PFSK-1 (cell line): Measurements from ENCODE around the gene STIL.

ENCODE experiments used
- FOXP2 ChIP-seq: optimal IDR thresholded peaks from 2 replicates; pipeline ENCODE3; 2011; ENCODE audit warnings: borderline replicate concordance, control low read depth, inconsistent platforms; ENCODE audit not compliant: insufficient read depth; ENCODE audit errors: extremely low read length, extremely low read depth
- POLR2AphosphoS5 ChIP-seq: IDR thresholded peaks from 2 replicates; pipeline ENCODE4 v1.6.1; 2012; ENCODE audit warnings: low read depth, mild to moderate bottlenecking, control low read depth, low read length, moderate library complexity
- SIN3A ChIP-seq: IDR thresholded peaks from 2 replicates; pipeline ENCODE4 v1.6.1; 2012; ENCODE audit warnings: mild to moderate bottlenecking, low read length, moderate library complexity, borderline replicate concordance; ENCODE audit not compliant: insufficient read depth
- TAF1 ChIP-seq: IDR thresholded peaks from 2 replicates; pipeline ENCODE4 v1.6.1; 2012; ENCODE audit warnings: low read length, control low read depth, borderline replicate concordance; ENCODE audit not compliant: insufficient read depth
- TF ChIP-seq, protein P1 (sequence below), 2 experiments: IDR thresholded peaks; 2 replicates each; pipeline versions ENCODE4 v1.6.1 to v1.8.0; 2011 to 2012; ENCODE audit warnings: low read depth in 2 of 2, low read length in 2 of 2, control low read depth in 1 of 2, inconsistent platforms in 1 of 2, mild to moderate bottlenecking in 1 of 2, moderate library complexity in 1 of 2; ENCODE audit not compliant: insufficient read depth in 1 of 2

Gene STIL

DNA sequence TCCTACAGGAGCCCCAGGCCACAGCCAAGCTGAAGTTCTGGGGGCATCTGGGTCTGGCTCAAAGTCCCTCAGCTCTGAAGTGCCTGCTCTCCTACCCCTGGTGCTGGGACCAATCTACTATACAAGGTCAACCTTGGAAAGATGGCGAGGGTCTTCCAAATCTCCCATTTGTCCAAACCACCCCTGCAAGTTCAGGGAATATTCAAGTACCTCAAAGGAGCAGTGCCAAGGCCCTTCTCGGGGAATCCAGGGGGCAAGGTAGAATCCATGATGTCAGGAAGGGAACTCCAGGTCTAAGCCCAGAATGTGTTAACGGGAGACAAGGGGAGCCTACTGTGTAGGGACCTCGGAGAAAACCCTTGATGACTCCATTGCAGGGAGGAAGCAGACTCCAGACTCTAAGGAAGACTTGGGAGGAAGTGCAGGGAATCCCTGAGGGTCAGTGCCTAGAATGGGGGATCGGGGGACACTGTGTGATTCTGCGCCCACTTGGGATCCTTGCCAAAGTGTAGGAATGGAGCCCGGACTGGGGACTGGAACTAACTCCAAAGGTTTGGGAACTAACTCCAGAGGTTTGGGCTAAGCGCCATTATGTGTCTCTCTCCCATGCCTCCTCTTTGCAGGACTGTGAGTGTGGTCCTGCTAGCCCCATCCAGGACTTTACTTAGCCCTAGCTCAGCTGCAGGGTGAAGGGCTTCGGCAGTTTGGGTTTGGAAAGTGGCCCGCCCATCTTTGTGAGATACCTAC, 90.6 kb downstream of the STIL start:
- TF ChIP-seq FOXP2: no peak
- TF ChIP-seq POLR2AphosphoS5: no peak
- TF ChIP-seq, protein P1, sequence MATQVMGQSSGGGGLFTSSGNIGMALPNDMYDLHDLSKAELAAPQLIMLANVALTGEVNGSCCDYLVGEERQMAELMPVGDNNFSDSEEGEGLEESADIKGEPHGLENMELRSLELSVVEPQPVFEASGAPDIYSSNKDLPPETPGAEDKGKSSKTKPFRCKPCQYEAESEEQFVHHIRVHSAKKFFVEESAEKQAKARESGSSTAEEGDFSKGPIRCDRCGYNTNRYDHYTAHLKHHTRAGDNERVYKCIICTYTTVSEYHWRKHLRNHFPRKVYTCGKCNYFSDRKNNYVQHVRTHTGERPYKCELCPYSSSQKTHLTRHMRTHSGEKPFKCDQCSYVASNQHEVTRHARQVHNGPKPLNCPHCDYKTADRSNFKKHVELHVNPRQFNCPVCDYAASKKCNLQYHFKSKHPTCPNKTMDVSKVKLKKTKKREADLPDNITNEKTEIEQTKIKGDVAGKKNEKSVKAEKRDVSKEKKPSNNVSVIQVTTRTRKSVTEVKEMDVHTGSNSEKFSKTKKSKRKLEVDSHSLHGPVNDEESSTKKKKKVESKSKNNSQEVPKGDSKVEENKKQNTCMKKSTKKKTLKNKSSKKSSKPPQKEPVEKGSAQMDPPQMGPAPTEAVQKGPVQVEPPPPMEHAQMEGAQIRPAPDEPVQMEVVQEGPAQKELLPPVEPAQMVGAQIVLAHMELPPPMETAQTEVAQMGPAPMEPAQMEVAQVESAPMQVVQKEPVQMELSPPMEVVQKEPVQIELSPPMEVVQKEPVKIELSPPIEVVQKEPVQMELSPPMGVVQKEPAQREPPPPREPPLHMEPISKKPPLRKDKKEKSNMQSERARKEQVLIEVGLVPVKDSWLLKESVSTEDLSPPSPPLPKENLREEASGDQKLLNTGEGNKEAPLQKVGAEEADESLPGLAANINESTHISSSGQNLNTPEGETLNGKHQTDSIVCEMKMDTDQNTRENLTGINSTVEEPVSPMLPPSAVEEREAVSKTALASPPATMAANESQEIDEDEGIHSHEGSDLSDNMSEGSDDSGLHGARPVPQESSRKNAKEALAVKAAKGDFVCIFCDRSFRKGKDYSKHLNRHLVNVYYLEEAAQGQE (IDR thresholded peaks at IDR 0.05; ENCODE audit: insufficient read depth in 1 of 2, low read depth in 2 of 2, low read length in 2 of 2): no peak
- TF ChIP-seq TAF1: no peak
- no peak for TF ChIP-seq SIN3A

DNA sequence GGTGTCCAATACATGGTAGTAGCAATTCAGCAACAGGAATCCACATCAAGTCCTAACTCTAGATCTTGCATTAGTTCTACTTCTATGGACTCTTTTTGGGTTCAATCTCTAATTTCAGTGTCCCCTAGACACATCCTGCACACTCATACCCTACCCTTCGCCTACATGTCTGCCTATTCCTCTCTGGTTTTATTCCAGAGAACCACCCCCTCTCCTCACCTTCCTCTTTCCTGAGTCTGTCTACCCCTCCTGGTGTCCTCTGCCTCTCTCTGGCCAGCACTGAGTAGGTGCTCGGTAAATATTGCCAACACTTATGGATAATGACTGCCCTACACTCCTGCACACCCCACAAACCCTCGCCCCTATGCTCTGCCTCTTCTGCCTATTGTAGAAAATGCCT, 91.5 kb downstream of the STIL start:
- TF ChIP-seq SIN3A (no peak), POLR2AphosphoS5 (no peak), TAF1 (no peak), FOXP2 (no peak)
- TF ChIP-seq, protein P1 (IDR thresholded peaks at IDR 0.05; ENCODE audit: insufficient read depth in 1 of 2, low read depth in 2 of 2, low read length in 2 of 2): no peak

DNA sequence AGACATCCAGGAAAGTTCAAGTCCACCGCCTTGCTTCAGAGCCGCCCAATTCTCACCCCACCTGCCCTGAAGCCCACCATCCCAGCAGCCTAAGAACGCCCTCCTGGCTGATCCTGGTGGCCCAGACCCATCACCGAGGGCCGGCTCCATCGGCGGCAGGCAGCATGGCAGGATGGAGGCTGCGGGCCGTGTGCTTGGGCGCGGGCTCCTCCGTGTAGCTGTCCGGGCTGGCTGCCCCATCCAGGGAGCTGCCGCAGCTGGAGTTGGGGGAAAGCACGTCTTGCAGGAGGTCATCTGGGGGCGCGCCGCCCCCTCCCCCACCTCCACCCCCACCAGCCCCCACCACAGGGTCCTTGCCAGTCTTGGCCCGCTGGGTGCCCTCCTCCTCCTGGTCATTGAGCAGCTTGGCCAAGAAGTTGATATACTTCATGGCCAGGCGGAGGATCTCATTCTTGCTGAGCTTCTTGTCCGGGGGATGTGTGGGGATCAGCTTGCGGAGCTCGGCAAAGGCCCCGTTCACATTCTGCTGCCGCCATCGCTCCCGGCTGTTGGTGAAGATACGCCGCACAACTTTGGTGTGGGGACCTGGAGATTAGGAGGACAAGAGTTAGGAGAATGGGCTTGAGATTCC, 94.2 kb downstream of the STIL start:
- TF ChIP-seq POLR2AphosphoS5 (no peak), SIN3A (no peak), TAF1 (no peak), FOXP2 (no peak)
- TF ChIP-seq, protein P1 (IDR thresholded peaks at IDR 0.05; ENCODE audit: insufficient read depth in 1 of 2, low read depth in 2 of 2, low read length in 2 of 2): no peak

DNA sequence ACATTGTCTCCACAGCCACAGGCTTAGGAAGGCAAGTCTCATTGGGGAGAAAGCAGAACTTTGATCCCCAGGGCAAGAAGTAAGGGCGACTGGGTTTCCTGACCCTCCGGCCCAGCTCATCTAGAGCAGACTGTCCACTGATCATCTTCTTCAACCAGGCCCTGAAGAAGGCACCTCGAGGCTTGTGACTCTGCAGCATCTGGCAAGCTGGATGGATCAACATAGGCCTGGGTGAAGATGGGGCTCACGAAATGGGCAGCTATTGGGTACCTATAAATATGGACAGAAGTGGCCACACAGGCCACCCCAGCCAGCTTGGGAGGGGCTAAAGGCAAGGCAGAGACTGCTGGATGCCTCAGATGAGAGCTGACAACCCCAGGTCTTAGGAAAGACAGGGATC, 94.9 kb downstream of the STIL start:
- TF ChIP-seq, protein P1 (IDR thresholded peaks at IDR 0.05; ENCODE audit: insufficient read depth in 1 of 2, low read depth in 2 of 2, low read length in 2 of 2): no peak
- TF ChIP-seq SIN3A (no peak), FOXP2 (no peak), POLR2AphosphoS5 (no peak), TAF1 (no peak)
